ENCODE results near the gene MAP1LC3B2.

- TF ChIP-seq CTCF (IDR thresholded peaks at IDR 0.05) (no peak), POLR2A (IDR thresholded peaks at IDR 0.05) (no peak)
These were observed 36.0 kb downstream of the MAP1LC3B2 start for GRCh38 chr12:116595186-116595585.
